Right lobe of liver (tissue), 6 donors: ENCODE measurements around the gene THSD8. TPM values are rescaled to one million over a fixed set of nuclear protein-coding genes. Genes with fewer than 3 reads are reported as not detected.
"Not testable (repeated sequence)": the region's sequence is repeated elsewhere in the genome, so short reads cannot be mapped to it uniquely, and the experiment has no call there.

Experiments used
- ATAC-seq, 4 donors: fragments of 200-7000 bp; cut with Tn5 transposase; one replicate each; pipeline ENCODE4 v1.9.1; 2020; ENCODE audit warnings: mild to moderate bottlenecking in 4 of 4, moderate library complexity in 4 of 4
- DNase-seq, 3 donors: peaks; one replicate each; pipeline ENCODE4 v3.0.0-alpha.2; 2020
- H3K27ac ChIP-seq, 3 donors: fragments of 200-600 bp; one replicate each; pipeline ENCODE4 v1.8.0; 2022
- H3K27me3 ChIP-seq, 2 donors: fragments of 200-600 bp; one replicate each; pipeline ENCODE4 v1.8.0; 2022
- H3K36me3 ChIP-seq, 4 donors: fragments of 200-600 bp; sonication (generic) in 1 of 4; one replicate each; pipeline versions ENCODE4 v1.5.1 to v1.8.0; 2017 to 2022; ENCODE audit warnings: control low read depth in 1 of 4
- H3K4me1 ChIP-seq, 4 donors: fragments of 200-600 bp; sonication (generic) in 1 of 4; one replicate each; pipeline versions ENCODE4 v1.5.1 to v1.8.0; 2017 to 2022; ENCODE audit warnings: control low read depth in 1 of 4
- H3K4me3 ChIP-seq, 3 donors: fragments of 200-600 bp; one replicate each; pipeline ENCODE4 v1.8.0; 2022
- H3K9me3 ChIP-seq, 4 donors: fragments of 200-600 bp; sonication (generic) in 1 of 4; one replicate each; pipeline versions ENCODE4 v1.5.1 to v1.8.0; 2017 to 2022; ENCODE audit warnings: control low read depth in 1 of 4
- CTCF ChIP-seq, 4 donors: fragments of 200-600 bp in 3 of 4; fragments of 450-650 bp in 1 of 4; IDR thresholded peaks; one replicate each; pipeline versions ENCODE4 v1.5.1 to v1.8.0; 2016 to 2022; ENCODE audit warnings: antibody characterized with exemption in 4 of 4, mild to moderate bottlenecking in 2 of 4
- POLR2A ChIP-seq: fragments of 450-650 bp; IDR thresholded peaks from one replicate; pipeline ENCODE4 v1.6.1; 2017; ENCODE audit warnings: antibody characterized with exemption, mild to moderate bottlenecking
- WGBS: methylation state at CpG from one replicate; pipeline ENCODE4 v1.1.6; 2018; ENCODE audit warnings: low coverage, low lambda C conversion rate; ENCODE audit not compliant: insufficient coverage; ENCODE audit errors: missing lambda C conversion rate; 5-methylcytosine and 5-hydroxymethylcytosine counted together
- intact Hi-C, 2 donors: fragments of 100-400 bp; cut with DNase I; formaldehyde crosslinking; loops; one replicate each; pipeline versions ENCODE4 v1.11.2 to v1.14.1; 2022
- total RNA-seq, 6 experiments: library from RNA; depleted of rRNA in 2 of 6; stranded (reverse); fragments of >200 nt in 2 of 6; fragmentation: NEBNext Ultra II Directional in 3 of 6; extraction: Animal tissue kit (Norgen Biotek cat#: 25700) in 3 of 6; gene quantifications; one replicate each; pipeline versions ENCODE4 v1.1.0 to v1.2.4, GENCODE V29; 2016 to 2023
- donor health status: DM: no; HTN: yes; CAD: no.
- donor health status: DM: no; HTN: no; CAD: no.
- donor health status: DM: no; HTN: no; CAD: no.
- donor health status: DM: no; HTN: yes; CAD: no.
- donor health status: DM: no; HTN: yes; CAD: no.

The THSD8 gene
- total RNA-seq, 6 experiments from 2014 or later = 0.62 to 2.0 (median 1.2) TPM; not detected in 1

- Histone ChIP-seq H3K4me3 (no peak overlapping the region), H3K9me3 (no peaks in the 10 kb centered on the region), H3K27ac (no peak overlapping the region), H3K4me1 (no peaks in the 10 kb centered on the region), H3K27me3 (peaks cover 0 to 15% of the 10 kb centered on the region in 2 donors), H3K36me3 (no peaks in the 10 kb centered on the region)
- no peak for ATAC-seq
- intact Hi-C loops = loop anchor here (10.0 kb wide), 2 partner anchors 76 to 276 kb away; no protein-coding TSS in a partner anchor
- WGBS = 9% methylated on average over 7 of the region's 29 CpGs
- TF ChIP-seq CTCF (IDR thresholded peaks at IDR 0.05) (no peak), POLR2A (no peak)
- DNase-seq = peak in 1 of 3 donors; percentile 24
These were observed 39.2 kb downstream of the THSD8 start for GRCh38 chr19:12841094-12841493.

GRCh38 chr19:12842511-12842910, 40.6 kb downstream of the THSD8 start:
- H3K36me3 ChIP-seq = no peaks in the 10 kb centered on the region
- H3K27me3 ChIP-seq = peaks cover 0 to 12% of the 10 kb centered on the region in 2 donors
- ATAC-seq = no peak
- whole genome bisulfite sequencing = 92% methylated on average over 11 of the region's 18 CpGs
- no peak overlapping the region for H3K4me3 ChIP-seq
- intact Hi-C loops = loop anchor here (10.0 kb wide), 2 partner anchors 78 to 278 kb away; no protein-coding TSS in a partner anchor
- no peak overlapping the region for H3K27ac ChIP-seq
- H3K9me3 ChIP-seq = no peaks in the 10 kb centered on the region
- DNase-seq = no peak
- no peak for TF ChIP-seq POLR2A
- TF ChIP-seq CTCF (IDR thresholded peaks at IDR 0.05) = no peak
- peaks cover 0 to 2% (median 0%) of the 10 kb centered on the region in 4 donors for H3K4me1 ChIP-seq

GRCh38 chr19:12843328-12843727, 41.5 kb downstream of the THSD8 start:
- 46% methylated on average over 5 of the region's 11 CpGs for whole genome bisulfite sequencing
- Histone ChIP-seq H3K36me3 (no peaks in the 10 kb centered on the region), H3K9me3 (no peaks in the 10 kb centered on the region), H3K4me1 (peaks cover 0 to 7% (median 0%) of the 10 kb centered on the region in 4 donors), H3K27ac (no peak overlapping the region), H3K4me3 (no peak overlapping the region), H3K27me3 (peaks cover 0 to 12% of the 10 kb centered on the region in 2 donors)
- no peak for TF ChIP-seq POLR2A
- TF ChIP-seq CTCF (IDR thresholded peaks at IDR 0.05) = no peak
- intact Hi-C loops = loop anchor here (10.0 kb wide), 2 partner anchors 79 to 279 kb away; no protein-coding TSS in a partner anchor
- ATAC-seq = no peak
- no peak for DNase-seq

- peaks cover 0 to 12% of the 10 kb centered on the region in 2 donors for H3K27me3 ChIP-seq
- intact Hi-C loops = loop anchor here (10.0 kb wide), 2 partner anchors 79 to 279 kb away; no protein-coding TSS in a partner anchor
These were observed 42.3 kb downstream of the THSD8 start for GRCh38 chr19:12843999-12844732.

GRCh38 chr19:12846613-12847012, 44.7 kb downstream of the THSD8 start:
- not testable (repeated sequence) for H3K27me3 ChIP-seq, H3K4me1 ChIP-seq, H3K9me3 ChIP-seq, DNase-seq, H3K36me3 ChIP-seq, H3K4me3 ChIP-seq, ATAC-seq, H3K27ac ChIP-seq
- intact Hi-C loops = loop anchor here (10.0 kb wide), 2 partner anchors 82 to 282 kb away; no protein-coding TSS in a partner anchor
- 36% methylated on average over 2 of the region's 7 CpGs for WGBS

More at GRCh38 chr19:12843999-12844732, 42.3 kb downstream of the THSD8 start:
- ATAC-seq (no peak), DNase-seq (no peak)
- Histone ChIP-seq H3K27ac (no peak overlapping the region), H3K9me3 (no peaks in the 10 kb centered on the region), H3K36me3 (no peaks in the 10 kb centered on the region), H3K4me1 (peaks cover 0 to 7% (median 0%) of the 10 kb centered on the region in 4 donors), H3K4me3 (no peak overlapping the region)
- TF ChIP-seq CTCF (IDR thresholded peaks at IDR 0.05) = no peak
- TF ChIP-seq POLR2A = no peak
- 76% methylated on average over 3 of the region's 3 CpGs for WGBS
